Mesodermal cell (in vitro differentiated cells): ENCODE results near the gene TWIST2. TPM values are rescaled to one million over a fixed set of nuclear protein-coding genes. Genes with fewer than 3 reads are reported as not detected.
A peak's percentile ranks its signal among the peaks of the same experiment; 100 is the strongest.

Experiments
- H3K27ac ChIP-seq: 2 replicates; pipeline ENCODE4 v1.7.0; 2013; ENCODE audit warnings: mild to moderate bottlenecking, low read depth, low read length, moderate library complexity; ENCODE audit not compliant: severe bottlenecking
- H3K36me3 ChIP-seq: 2 replicates; pipeline ENCODE4 v1.7.1; 2013; ENCODE audit warnings: mild to moderate bottlenecking, low read length, moderate library complexity; ENCODE audit not compliant: control insufficient read depth, insufficient read depth
- H3K4me1 ChIP-seq: one replicate; pipeline ENCODE4 v1.7.1; 2013; ENCODE audit warnings: mild to moderate bottlenecking, low read length; ENCODE audit not compliant: insufficient read depth, control insufficient read depth, poor library complexity, severe bottlenecking
- H3K4me3 ChIP-seq: 2 replicates; pipeline ENCODE4 v1.7.0; 2013; ENCODE audit warnings: low read length, control low read depth, mild to moderate bottlenecking; ENCODE audit not compliant: insufficient read depth, poor library complexity, severe bottlenecking; ENCODE audit errors: extremely low read depth
- H3K9me3 ChIP-seq: 2 replicates; pipeline ENCODE4 v1.7.1; 2013; ENCODE audit warnings: mild to moderate bottlenecking, low read length, moderate library complexity; ENCODE audit not compliant: control insufficient read depth
- WGBS, 2 experiments: methylation state at CpG; one replicate each; pipeline ENCODE4 v1.1.5; 2013; ENCODE audit warnings: missing lambda C conversion rate in 2 of 2; ENCODE audit not compliant: insufficient coverage in 2 of 2; 5-methylcytosine and 5-hydroxymethylcytosine counted together
- polyA plus RNA-seq, 2 experiments: library from polyadenylated mRNA; stranded (reverse); fragments of 50-300 nt; gene quantifications; one replicate each; pipeline ENCODE4 v1.2.3, GENCODE V29; 2013

TWIST2 gene
- 4.9 TPM for polyA plus RNA-seq (2013, experiment 1 of 2)
- polyA plus RNA-seq (2013, experiment 2 of 2), result 3.7 TPM

- H3K4me3 ChIP-seq, result peak within 1 kb of the TSS; percentile 50
- H3K4me1 ChIP-seq, result peaks cover 4% of the 10 kb centered on the region
- no peaks in the 10 kb centered on the region for H3K9me3 ChIP-seq
- WGBS, 2 experiments, result 0 to 1% methylated on average over 70 to 77 of the region's 90 CpGs
- no peak within 1 kb of the TSS for H3K27ac ChIP-seq
- no peaks in the 10 kb centered on the region for H3K36me3 ChIP-seq
Measured at GRCh38 chr2:238847841-238848690, at the start of gene TWIST2. TSS of gene TWIST2 (plus strand) at chr2:238848085. CDS start at chr2:238848216, 131 bp downstream.

DNA sequence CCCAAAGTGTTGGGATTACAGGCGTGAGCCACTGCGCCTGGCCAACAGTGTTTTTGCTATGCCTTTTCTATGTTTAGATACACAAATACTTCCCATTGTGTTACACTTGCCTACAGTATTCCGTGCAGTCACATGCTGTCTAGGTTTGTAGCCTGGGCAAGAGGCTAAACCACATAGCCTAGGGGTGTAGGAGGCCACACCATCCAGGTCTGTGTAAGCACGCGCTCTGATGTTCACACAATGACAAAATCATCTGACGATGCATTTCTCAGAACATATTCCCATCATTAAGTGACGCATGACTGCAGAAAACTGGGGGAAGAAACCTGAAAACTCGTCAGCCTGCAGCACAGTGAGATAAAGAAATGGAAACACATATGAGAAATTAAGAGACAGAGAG, 46.1 kb upstream of the TWIST2 start:
- WGBS, 2 experiments, result 83 to 94% methylated on average over 7 to 8 of the region's 8 CpGs
- Histone ChIP-seq H3K4me3 (no peak overlapping the region), H3K4me1 (no peaks in the 10 kb centered on the region), H3K9me3 (no peaks in the 10 kb centered on the region), H3K36me3 (no peaks in the 10 kb centered on the region), H3K27ac (no peak overlapping the region)

DNA sequence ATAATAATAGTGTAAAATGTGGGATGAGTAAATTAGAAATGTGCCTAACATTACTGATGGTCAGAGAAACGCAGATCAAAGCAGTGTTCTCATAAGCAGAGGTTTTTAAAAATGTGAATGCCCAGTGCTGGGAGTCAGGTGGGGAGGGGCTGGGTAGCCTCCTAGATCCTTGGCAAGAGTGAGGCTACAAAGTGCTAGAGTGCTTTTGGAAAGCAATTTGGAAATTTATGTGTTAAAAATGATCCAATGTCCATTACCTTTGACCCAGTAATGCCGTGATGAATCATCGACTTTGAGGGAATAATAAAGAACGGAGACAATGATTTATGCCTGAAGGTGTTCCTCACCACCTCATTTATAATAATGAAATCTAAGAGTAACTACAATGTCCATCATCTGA, 44.9 kb upstream of the TWIST2 start:
- H3K4me3 ChIP-seq, result no peak overlapping the region
- H3K4me1 ChIP-seq, result no peaks in the 10 kb centered on the region
- WGBS, 2 experiments, result 86 to 100% methylated on average over 1 of the region's 4 CpGs
- H3K9me3 ChIP-seq, result peaks cover under 1% of the 10 kb centered on the region
- no peak overlapping the region for H3K27ac ChIP-seq
- no peaks in the 10 kb centered on the region for H3K36me3 ChIP-seq

DNA sequence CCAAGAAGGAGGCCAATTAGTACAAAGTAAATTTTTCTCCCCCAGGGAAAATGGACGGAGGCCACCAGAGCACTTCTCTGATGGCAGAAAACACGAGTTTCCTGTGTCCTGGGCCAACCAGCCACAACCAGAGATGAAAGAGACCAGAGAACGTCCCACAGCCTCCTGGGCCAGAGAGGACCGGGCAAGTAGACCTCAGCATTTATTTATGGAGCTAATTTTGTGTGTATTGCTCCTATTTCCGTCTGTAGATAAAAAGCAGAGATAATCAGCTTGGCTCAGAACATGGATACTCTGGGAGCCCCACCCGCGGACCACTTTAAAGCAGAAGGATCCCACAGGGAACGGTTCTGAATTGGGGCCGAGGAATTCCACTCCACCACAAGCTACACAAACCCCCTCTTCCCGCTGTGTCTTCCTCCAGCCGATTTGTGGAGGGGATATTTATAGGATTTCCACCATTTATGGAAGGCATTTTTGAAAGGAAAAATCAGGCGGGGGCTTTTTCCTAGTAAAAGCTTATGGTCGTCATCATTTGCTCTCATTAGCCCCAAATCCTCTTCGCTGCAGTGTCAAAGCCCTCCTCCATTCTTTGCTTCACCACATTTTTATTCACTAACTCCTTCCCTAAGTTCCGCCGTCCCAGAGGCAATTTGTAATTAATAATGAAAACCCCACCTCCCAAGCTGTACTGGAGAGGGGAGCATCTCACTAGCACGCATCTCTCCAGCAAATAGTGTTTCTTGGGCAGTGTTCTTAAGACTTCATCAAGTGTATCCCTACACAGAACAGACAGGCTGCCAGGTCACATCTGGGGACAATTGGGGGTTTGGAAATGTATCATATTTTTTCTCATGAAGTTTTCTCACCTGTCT, 43.7 kb upstream of the TWIST2 start:
- 80 to 82% methylated on average over 7 to 8 of the region's 17 CpGs for WGBS, 2 experiments
- H3K9me3 ChIP-seq, result peaks cover 11% of the 10 kb centered on the region
- no peaks in the 10 kb centered on the region for H3K4me1 ChIP-seq
- no peak overlapping the region for H3K4me3 ChIP-seq
- H3K36me3 ChIP-seq, result no peaks in the 10 kb centered on the region
- H3K27ac ChIP-seq, result no peak overlapping the region

DNA sequence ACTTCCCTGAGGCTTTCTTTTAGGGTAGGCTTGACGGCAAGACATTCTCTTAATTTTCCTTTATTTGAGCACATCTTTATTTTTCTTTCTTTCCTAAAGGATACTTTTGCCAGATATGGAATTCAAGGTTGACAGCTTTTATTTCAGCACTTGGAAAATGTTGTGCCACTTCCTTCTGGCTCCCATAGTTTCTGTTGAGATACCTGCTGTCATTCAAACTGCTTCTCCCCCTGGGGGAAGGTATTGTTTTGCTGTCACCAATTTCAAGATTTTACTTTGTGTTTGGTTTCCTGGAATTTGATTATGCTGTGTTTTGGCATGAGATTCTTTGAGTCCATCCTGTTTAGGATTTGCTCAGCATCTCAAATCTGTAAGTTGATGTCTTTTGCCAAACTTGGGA, 39.1 kb upstream of the TWIST2 start:
- Histone ChIP-seq H3K36me3 (no peaks in the 10 kb centered on the region), H3K4me1 (no peaks in the 10 kb centered on the region), H3K4me3 (no peak overlapping the region), H3K9me3 (peaks cover 19% of the 10 kb centered on the region), H3K27ac (no peak overlapping the region)
- WGBS, 2 experiments, result 86% methylated on average over 1 of the region's 1 CpG; no CpG with 5 or more reads in 1 of the 2 experiments

DNA sequence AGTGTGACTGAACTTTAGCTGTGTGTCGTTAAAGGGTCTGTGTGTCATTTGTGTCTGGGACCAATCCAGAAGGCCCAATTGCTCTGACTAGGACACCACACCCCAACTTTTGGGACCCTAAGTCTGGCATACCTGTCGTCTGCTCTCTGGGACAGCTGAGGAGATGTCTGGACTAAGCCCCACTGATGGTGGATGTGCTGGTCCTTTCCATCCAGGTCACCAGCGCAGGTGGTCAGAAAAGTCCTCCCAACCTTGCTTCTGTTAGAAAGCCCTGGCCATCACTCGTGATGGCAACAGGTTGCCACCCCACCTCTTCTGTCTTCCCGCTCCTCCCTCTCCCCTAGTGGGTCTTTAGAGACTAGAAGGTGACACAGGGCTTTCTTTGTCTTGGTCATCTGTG, 37.6 kb upstream of the TWIST2 start:
- no peaks in the 10 kb centered on the region for H3K36me3 ChIP-seq
- H3K4me3 ChIP-seq, result no peak overlapping the region
- H3K4me1 ChIP-seq, result no peaks in the 10 kb centered on the region
- 90 to 93% methylated on average over 2 to 3 of the region's 5 CpGs for WGBS, 2 experiments
- peaks cover 19% of the 10 kb centered on the region for H3K9me3 ChIP-seq
- no peak overlapping the region for H3K27ac ChIP-seq

GRCh38 chr2:238811293-238811692, 36.6 kb upstream of the TWIST2 start:
- no peaks in the 10 kb centered on the region for H3K36me3 ChIP-seq
- no peaks in the 10 kb centered on the region for H3K4me1 ChIP-seq
- WGBS, 2 experiments, result 85 to 88% methylated on average over 1 to 4 of the region's 4 CpGs
- no peak overlapping the region for H3K27ac ChIP-seq
- H3K4me3 ChIP-seq, result no peak overlapping the region
- H3K9me3 ChIP-seq, result peaks cover 19% of the 10 kb centered on the region

DNA sequence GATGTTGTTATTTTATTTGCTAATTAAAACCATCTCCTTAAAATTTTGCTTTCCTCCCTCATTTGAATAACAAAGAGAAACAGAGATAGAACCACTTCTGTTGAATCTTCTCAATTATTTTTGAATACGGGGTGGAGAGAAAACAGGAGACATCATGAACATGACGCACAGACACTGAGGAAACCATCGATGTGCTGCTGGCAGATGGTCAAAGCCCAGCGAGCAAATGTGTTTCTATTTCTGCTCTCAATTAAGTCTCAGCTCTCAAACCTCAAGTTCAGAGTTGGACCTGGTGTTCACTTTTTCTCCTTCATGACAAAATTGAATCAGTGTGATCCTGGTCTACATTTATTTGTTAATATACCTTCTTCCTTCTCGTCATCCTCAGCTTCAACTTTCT, 36.1 kb upstream of the TWIST2 start:
- peaks cover 19% of the 10 kb centered on the region for H3K9me3 ChIP-seq
- no peak overlapping the region for H3K27ac ChIP-seq
- no peaks in the 10 kb centered on the region for H3K36me3 ChIP-seq
- WGBS, 2 experiments, result 93 to 100% methylated on average over 4 of the region's 5 CpGs
- H3K4me3 ChIP-seq, result no peak overlapping the region
- no peaks in the 10 kb centered on the region for H3K4me1 ChIP-seq

DNA sequence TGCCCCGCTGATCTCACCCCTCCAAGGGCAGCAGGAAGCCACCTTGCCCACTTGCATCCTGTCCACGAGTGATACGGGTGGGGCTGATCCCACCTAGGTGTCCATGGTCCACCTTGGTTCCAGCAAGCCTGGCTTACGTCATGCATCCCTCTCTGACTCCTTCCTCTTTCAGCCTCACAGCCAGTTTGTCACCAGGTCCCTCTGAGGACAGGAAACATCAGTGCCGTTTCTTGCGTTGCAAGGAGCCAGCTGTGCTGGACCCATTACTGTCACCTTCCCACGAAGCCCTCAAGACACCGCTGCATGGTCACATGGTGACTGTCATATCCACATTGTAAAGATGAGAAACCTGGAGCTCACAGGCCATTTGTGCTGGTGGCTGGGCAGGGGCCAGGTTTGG, 34.8 kb upstream of the TWIST2 start:
- H3K36me3 ChIP-seq, result no peaks in the 10 kb centered on the region
- H3K9me3 ChIP-seq, result peaks cover 18% of the 10 kb centered on the region
- no peak overlapping the region for H3K4me3 ChIP-seq
- WGBS, 2 experiments, result 91 to 97% methylated on average over 8 of the region's 8 CpGs
- no peak overlapping the region for H3K27ac ChIP-seq
- H3K4me1 ChIP-seq, result peaks cover under 1% of the 10 kb centered on the region

- H3K9me3 ChIP-seq, result peaks cover 3% of the 10 kb centered on the region
Measured at GRCh38 chr2:238814815-238815214, 33.1 kb upstream of the TWIST2 start.

More at GRCh38 chr2:238814815-238815214, 33.1 kb upstream of the TWIST2 start:
- Histone ChIP-seq H3K4me3 (no peak overlapping the region), H3K36me3 (no peaks in the 10 kb centered on the region), H3K27ac (no peak overlapping the region), H3K4me1 (peaks cover 5% of the 10 kb centered on the region)
- WGBS, 2 experiments, result 93% methylated on average over 4 of the region's 4 CpGs; no CpG with 5 or more reads in 1 of the 2 experiments
